ENCODE results near the gene PEAK3.

The PEAK3 gene

DNA sequence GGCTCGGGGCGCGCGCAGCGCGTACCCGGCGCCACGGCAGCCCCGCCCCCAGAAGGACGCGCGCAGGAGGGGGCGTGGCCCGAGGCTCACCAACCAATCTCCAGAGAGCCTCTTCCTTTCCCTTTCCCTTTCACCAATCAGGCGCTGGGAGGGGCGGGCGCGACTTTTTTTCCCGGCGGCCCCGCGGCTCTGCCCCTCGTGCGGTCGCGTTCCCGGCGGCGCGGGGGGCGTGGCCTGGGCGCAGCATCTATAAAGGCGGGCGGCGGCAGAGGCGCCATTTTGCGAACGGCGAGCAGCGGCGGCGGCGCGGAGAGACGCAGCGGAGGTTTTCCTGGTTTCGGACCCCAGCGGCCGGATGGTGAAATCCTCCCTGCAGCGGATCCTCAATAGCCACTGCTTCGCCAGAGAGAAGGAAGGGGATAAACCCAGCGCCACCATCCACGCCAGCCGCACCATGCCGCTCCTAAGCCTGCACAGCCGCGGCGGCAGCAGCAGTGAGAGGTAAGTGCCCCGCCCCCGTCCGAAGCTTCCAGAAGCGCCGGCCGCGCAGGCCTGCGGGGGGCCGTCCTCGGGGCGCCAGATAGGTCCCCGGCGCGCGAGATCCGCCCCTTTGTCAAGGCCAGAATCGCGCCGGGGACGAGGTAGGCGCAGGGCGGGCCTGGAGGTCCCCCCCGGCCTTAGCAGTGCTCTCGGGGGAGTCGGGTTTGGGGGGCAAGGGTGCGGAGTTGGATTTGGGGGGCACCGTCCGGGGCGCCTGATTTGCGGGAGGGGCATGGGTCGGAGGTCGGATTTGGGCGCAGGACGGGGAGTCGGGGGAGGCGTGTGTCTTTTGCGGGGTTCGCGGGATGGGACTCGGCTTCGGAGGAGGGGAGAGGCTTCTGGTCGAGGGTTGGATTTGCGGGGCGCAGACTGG is 12.5 kb downstream of the PEAK3 start:
- peak; percentile 95 for DNase-seq

DNA sequence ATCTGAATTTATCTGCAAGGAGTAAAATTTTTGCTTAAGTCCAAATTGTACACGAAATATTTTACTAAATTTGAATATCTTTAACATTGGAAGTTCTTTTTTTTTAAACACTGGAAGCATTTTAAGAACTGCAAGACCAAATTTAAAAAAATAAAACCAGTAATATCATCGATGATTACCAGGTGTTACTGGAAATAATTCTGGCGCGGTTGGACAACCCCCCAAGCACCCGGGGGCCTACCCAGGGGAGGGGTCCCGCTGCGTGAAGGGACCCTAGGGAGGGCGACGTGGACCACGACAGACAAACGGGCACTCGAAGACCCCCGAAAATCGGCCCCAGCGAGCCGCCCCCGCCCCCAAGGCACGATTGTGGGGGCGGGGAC is 13.1 kb downstream of the PEAK3 start:
- DNase-seq: no peak

DNA sequence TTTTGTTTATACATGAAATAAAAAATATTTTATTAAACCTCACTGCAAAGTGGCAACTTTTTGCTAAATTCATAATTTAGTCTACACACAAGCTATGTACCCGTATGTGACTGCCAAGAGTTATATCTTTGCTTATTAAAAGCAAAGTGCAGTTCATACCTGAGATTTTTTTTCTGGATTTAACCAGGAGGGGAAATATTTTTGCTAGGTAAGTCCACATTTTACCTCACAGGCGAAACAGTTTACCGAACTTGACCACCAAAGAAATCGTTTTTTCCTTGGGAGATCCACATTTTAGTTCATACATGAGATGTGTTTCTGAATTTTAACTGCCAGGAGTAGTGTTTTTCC is 13.5 kb downstream of the PEAK3 start:
- DNase-seq: no peak

DNA sequence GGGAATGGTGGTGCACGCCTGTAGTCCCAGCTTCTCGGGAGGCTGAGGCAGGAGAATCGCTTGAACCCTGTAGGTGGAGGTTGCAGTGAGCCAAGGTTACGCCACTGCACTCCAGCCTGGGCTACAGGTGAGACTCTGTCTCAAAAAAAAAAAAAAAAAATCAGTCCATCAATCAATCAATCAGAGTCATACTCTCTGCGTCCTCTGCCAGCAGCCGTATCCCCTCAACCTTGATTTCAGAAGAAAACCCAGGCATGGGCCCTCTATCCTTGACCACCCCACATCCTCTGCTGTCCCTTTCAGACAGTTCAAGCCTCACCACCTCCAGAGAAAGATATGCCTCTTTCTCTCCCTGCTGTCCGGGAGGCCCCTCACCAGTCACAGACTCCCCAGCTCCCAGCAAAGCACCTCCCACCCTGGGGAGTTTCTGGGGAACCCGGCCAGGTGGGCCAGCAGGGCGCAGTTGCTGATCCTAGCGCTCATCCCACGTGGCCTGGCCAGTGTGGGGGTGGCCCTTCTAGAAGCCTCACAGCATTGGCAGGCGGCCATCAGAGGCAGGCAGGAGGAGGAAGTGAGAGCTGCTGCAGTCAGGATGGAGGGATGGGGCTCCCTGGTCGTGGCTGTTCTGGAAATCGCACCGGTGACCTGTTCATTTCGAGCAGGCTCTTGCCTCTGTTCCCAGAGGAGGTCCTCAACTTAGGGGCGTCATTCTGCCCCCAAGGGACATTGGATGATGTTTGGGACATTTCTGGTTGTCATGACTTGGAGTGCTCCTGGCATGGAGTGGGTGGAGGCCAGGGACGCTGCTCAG is 15.6 kb downstream of the PEAK3 start:
- no peak for DNase-seq

DNA sequence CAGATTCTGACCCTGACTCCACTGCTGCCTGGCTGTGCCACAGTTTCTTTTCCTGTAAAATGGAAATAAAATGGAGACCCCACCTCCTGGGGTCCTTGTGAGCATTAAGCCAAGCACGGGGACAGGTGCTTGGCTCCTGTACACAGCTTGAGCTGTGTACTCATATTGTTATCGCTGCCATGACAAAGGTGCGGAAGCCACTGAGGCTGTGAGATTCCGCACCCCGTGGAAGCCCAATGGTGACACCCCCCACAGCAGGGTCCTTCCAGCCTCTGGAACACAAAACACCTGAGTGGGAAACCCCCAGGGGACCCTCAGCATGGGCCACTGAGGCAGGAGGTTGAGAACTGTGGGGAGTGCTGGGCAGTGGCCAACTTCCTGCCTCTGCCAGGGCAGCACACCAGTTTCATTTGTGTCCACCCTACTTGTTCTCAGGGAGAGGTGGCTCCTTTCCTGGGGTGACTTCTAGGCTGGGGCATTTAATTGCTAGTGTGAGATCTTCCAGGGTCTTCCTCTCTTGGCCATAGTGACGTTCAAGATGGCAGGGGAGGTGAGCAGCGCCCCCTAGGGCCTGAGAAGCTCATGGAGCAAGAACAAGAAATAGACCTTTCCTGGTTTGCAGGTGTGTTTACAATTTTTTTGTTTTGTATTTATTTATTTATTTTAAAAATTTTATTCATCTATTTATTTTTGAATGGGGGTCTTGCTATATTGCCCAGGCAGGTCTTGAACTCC is 20.4 kb downstream of the PEAK3 start:
- peak; percentile 32 for DNase-seq

DNA sequence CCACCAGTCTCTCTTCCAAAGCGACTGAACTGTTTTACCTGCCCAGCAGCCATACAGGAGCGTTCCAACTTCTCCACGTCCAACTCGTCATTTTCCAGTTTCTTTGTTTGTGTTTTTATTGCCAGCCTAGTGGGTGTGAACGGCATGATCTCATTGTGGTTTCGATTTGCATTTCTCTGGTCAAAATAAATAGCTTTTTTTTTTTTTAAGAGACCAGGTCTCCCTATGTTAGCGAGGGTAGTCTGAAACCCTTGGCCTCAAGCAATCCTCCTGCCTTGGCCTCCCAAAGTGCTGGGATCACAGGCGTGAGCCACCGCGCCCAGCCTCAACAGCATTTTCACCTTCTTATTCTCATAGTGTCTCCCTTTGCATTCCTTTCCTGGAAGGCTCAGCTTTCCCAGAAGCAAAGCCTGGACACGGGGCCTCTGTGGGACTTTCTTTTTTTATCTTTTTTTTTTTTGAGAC is 21.6 kb downstream of the PEAK3 start:
- DNase-seq: no peak

DNA sequence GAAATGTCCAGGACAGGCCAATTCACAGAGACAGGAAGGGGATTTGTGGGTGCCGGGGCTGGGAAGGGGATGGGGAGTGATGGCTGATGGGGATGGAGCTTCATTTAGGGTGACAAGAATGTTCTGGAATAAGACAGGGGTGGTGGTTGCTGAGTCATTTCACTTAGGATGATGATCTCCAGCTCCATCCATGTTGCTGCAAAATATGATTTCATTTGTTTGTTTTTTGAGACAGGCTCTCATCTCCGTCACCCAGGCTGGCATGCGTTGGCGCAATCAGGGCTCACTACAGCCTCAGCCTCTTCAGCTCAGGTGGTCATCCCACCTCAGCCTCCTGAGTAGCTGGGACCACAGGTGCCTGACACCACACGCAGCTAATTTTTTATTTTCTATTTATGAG is 22.6 kb downstream of the PEAK3 start:
- no peak for DNase-seq

DNA sequence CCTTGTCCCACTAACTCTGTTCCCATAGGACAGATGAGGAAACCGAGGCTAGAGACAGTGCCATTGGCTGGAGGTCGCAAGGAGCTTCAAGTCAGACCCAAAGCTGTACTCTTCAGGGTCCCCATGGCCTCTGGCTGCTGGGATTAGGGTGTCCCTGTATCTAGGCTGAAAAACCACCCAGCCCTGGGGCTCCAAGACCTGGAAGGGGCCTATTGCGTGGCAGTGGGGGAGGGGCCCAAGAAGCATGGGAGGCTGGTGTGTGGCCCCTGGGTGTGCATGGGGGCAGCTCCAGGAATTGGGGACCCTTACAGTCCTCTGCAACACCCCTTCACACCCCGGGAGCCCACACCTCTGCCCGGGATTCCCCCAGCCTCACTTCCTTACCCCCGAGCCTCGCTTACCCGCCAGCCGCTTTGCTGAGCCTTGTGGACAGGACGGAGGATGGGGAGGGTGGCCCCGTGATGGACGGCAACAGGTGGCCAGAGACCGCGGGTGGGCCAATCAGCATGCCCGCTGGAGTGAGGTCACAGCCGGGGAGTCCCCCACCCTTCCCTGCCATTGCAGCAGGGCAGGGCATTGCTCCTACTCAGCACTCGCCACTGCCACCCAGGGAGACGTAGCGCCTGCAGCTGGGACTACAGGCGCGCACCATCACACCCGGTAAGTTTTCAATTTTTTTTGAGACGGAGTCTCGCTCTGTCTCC is 25.8 kb downstream of the PEAK3 start, which contains the start of gene JSRP1:
Gene JSRP1, minus strand, starts transcription at position 436 of the 704 bp plus-strand sequence. CDS start 1,103 bp downstream, outside the sequence.
- DNase-seq: no peak

DNA sequence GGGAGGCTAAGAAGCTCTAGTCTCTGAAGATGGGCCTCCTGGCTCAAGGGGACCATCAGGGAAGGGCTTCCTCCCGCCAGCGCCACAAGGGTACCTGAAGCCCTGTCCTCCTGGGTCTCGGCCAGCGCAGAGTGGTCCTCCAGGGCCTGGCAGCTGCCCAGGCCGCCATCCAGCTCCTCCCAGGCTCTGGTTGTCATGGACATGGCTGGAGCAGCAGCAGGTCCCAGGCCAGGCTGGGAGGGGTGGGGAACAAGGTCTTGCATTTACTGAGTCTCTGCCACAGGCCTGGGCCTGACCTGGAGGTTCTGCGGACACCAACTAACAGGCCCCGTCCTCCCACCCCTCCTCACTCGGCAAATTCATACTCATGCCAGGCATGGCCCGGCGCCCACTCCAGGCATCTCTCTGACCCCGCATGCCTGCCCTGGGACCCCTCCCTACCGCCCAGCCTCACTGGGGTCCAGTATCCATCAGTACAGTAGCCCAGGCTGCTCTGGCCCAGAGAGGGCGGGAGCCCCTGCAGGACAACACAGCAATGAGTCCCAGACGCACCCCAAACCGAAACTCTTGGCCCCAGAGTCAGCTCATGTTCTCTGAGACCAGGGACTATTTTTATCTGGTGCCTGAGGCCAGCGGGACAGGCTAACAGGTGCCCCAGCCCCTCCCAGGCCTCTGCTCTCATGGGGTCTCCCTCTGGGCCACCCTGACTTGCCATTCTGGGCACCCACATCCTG is 26.7 kb downstream of the PEAK3 start:
- no peak for DNase-seq

DNA sequence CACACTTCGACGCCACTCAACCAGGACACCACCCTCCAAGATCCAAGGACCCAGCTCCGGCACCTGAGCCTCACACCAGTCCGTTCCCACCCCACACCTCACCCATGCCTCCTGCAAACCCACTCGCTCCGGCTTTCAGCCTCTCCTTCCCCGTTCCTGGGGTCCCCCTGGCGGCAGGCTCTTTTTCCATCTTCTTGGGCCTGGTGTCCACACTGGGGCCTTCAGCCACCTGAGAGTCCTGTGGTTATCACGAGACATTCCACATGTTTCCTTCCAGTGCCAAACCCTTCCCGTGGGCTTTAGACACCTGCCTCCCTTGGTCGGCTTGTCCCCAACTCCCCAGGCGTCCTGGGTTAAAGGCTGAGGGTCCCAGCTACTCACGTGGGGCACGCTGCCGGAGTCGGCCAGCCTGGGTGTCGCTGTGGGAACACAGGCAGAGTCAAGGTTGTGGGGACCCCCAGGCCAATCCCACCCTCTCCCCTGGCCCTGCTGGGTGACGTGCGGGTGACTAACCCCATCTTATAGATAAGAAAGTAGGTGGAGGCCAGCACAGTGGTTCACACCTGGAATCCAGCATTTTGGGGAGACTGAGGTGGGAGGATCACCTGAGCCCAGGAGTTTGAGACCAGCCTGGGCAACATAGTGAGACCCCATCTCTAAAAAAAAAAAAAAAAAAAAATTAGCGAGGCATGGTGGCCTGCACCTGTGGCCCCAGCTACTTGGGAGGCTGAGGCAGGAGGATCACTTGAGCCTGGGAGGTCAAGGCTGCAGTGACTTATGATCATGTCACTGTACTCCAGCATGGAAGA is 27.7 kb downstream of the PEAK3 start:
- DNase-seq: no peak

DNA sequence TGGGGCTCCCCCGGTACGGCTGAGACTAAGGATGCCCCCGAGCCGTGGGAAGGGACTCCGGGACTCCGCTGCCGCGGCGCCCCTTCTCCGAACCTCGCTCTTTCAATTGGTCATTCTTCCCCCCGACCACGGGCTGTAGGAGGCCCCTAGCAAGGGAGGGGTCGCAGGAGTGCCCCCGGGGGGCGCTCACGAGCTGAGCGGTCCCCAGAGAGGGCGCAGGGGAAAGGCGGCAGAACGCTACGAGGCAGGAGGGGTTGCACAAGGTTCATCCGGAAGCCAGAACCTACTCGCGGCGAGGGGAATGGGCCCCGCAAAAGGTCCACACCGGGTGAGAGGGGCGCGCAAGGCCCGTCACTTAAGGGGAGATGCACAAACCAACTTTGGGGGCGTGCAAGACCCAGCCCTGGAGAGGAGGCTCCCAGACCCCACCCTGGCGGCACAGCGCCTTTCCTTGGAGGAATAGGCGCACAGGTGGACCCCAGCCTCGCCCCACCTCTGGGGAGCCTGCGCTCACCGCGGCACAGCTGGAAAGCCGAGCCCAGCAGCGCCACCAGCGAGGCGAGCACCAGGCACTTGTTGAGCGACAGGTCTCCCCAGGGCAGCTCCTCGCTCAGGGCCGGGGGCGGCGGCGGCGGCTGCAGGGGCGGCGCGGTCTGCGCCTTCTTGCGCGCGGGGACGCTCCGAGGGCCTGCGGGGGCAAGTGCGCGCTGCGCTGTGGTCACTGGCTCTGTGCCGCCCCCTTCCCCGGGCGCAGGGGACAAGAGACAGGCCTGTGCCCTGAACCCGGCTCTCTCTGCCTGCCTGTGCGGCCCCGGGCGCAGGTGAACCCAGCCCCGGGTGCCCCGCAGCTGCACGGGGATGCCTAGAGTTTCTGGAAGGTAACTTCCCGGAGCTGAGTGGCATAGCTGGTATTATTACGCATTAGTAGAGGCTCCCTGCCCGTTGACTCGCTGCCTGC is 28.6 kb downstream of the PEAK3 start:
- DNase-seq: no peak

DNA sequence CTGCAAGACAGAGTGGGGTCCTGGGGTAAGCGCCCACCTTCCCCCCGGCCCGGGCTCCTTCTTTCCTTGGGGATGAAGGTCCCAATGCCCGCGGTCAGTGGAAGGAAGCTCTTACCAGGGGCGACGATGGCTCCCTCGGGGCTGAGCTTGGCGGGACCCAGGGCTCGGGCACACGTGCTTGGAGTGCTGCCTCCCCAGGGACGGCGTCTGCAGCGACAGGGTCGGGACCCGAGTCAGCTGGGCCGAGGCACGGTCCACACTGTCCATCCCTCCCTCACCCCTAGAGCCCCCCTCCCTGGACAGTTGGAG is 29.2 kb downstream of the PEAK3 start:
- DNase-seq: no peak

DNA sequence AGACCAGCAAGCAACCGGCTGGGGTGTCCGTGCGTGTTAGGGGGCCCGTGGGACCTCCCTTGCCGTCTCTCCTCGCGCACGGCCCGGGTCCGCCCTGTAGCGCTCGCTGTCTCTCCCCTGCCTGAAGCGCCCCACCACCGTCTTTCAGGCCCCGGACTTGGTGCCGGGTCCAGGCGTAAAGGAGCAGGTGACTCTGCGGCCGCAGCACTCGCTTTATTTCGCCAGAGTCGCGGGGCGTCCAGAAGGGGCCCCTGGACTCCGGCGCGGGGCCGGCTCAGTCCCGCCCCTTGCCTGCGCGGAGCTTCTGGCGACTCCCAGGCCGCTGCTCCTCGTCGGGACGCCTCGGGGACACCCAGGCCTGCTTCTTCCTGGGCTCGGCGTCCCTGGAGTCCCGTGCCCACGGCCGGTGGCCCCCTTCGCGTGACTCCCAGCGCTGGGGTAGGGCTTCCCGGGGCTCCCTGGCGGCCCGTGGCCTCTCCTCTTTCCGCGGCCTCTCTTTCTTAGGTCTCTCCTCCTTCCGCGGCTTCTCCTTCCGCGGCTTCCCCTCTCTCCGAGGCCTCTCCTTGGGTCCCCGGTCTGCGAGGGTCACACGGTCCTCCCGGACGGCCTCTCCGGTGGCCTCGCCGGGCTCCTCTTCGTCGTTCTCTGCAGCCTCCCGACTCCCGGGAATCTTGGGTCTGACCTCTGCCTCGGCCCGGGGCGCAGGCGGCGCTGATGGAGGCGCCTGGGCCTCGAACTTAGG is 29.7 kb downstream of the PEAK3 start:
- DNase-seq: no peak

DNA sequence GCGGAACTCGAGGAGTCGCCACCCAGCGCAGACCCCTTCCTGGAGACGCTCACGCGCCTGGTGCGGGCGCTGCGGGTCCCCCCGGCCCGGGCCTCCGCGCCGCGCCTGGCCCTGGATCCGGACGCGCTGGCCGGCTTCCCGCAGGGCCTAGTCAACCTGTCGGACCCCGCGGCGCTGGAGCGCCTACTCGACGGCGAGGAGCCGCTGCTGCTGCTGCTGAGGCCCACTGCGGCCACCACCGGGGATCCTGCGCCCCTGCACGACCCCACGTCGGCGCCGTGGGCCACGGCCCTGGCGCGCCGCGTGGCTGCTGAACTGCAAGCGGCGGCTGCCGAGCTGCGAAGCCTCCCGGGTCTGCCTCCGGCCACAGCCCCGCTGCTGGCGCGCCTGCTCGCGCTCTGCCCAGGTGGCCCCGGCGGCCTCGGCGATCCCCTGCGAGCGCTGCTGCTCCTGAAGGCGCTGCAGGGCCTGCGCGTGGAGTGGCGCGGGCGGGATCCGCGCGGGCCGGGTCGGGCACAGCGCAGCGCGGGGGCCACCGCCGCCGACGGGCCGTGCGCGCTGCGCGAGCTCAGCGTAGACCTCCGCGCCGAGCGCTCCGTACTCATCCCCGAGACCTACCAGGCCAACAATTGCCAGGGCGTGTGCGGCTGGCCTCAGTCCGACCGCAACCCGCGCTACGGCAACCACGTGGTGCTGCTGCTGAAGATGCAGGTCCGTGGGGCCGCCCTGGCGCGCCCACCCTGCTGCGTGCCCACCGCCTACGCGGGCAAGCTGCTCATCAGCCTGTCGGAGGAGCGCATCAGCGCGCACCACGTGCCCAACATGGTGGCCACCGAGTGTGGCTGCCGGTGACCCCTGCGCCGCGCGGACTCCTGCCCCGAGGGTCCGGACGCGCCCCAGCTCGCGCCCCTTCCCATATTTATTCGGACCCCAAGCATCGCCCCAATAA is 30.6 kb downstream of the PEAK3 start:
- DNase-seq: no peak

DNA sequence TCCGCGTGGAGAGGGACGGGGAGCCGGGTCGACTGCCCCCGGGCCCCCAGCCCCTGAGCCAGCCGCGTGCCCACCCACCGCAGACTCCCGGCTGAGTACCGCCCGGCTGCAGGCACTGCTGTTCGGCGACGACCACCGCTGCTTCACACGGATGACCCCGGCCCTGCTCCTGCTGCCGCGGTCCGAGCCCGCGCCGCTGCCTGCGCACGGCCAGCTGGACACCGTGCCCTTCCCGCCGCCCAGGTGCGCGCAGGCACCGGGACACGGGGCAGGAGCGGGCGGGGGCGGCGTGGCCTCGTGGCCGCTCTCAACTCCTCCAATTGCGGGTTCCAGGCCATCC is 31.2 kb downstream of the PEAK3 start:
- DNase-seq: no peak

DNA sequence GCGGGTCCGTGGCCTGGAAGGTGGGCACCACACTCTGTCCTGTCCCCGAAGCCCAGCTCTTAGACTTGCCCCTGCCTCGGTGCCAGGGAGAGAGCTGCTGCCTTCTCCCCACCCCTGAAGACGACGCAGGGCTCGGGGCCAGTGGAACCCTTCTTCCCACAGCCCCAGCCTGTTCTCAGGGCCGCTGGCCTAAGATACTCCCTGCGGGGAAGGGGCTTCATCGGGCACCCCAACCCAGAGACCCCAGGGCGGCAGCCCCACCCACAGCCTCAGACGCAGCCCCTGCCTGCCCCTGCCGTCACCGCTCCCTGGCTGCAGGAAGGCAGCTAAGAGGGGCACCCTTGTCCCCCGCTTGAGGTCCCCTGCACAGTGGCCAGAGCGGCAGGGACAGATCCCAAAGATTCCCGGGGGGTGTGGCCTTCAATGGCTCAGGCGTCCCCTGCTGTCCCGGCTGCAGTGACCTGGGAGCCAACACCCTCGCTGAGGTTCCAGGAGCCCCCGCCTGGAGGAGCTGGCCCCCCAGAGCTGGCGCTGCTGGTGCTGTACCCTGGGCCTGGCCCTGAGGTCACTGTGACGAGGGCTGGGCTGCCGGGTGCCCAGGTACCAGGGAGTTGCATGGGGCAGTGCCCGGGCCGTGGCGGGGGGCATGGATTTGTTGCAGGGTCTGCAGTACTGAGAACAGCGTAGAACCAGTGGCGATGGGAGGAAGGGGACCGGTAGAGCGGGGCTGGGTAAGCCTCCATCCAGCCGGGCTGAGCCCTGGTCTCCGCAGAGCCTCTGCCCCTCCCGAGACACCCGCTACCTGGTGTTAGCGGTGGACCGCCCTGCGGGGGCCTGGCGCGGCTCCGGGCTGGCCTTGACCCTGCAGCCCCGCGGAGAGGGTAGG is 31.9 kb downstream of the PEAK3 start:
- DNase-seq: no peak
